Adipocyte (in vitro differentiated cells): ENCODE measurements around the gene NSMCE4A.
"Not testable (repeated sequence)": the region's sequence is repeated elsewhere in the genome, so short reads cannot be mapped to it uniquely, and the experiment has no call there.

Experiments
- DNase-seq: peaks from one replicate; pipeline ENCODE4 v3.0.0-alpha.2; 2015; ENCODE audit warnings: low read depth
- H3K27me3 ChIP-seq: replicated peaks from 2 replicates; pipeline ENCODE4 v1.7.0; 2013; ENCODE audit warnings: mild to moderate bottlenecking, low read length, moderate library complexity; ENCODE audit not compliant: control insufficient read depth, insufficient read depth
- H3K36me3 ChIP-seq: 2 replicates; pipeline ENCODE4 v1.7.0; 2013; ENCODE audit warnings: low read length, mild to moderate bottlenecking, moderate library complexity; ENCODE audit not compliant: control insufficient read depth, insufficient read depth, severe bottlenecking
- H3K4me1 ChIP-seq: 2 replicates; pipeline ENCODE4 v1.7.0; 2013; ENCODE audit warnings: mild to moderate bottlenecking, low read length, moderate library complexity; ENCODE audit not compliant: control insufficient read depth, insufficient read depth
- H3K4me3 ChIP-seq: 2 replicates; pipeline ENCODE4 v1.7.0; 2013; ENCODE audit warnings: mild to moderate bottlenecking, low read length, moderate library complexity
- H3K9ac ChIP-seq: 2 replicates; pipeline ENCODE4 v1.7.0; 2013; ENCODE audit warnings: mild to moderate bottlenecking, low read length, moderate library complexity
- H3K9me3 ChIP-seq: 2 replicates; pipeline ENCODE4 v1.7.0; 2013; ENCODE audit warnings: mild to moderate bottlenecking, low read length, moderate library complexity; ENCODE audit not compliant: control insufficient read depth

The NSMCE4A gene

DNA sequence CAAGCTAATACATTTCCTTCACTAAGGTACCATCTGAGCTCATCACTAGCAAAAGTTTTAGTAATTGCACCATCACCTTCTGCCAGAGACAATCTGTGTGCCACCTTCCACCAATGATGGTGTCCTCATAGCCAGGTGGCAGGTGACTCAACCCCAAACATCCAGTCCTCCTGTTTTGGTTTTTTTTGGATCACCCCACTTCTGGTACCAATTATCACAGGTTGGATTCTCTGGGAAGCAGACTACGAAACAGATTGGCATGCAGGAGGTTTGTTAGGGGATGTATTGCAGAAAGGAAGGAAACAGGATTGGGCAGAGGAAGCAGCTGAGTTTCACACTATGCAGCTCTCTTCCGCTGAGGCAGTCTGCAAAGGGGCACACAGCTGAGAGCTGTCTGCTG is 9.4 kb upstream of the NSMCE4A start:
- H3K27me3 ChIP-seq: no peaks in the 10 kb centered on the region
- no peak overlapping the region for H3K4me3 ChIP-seq
- no peak for DNase-seq
- H3K36me3 ChIP-seq: no peaks in the 10 kb centered on the region
- H3K9me3 ChIP-seq: peaks cover 11% of the 10 kb centered on the region
- no peak overlapping the region for H3K9ac ChIP-seq
- peaks cover 2% of the 10 kb centered on the region for H3K4me1 ChIP-seq

DNA sequence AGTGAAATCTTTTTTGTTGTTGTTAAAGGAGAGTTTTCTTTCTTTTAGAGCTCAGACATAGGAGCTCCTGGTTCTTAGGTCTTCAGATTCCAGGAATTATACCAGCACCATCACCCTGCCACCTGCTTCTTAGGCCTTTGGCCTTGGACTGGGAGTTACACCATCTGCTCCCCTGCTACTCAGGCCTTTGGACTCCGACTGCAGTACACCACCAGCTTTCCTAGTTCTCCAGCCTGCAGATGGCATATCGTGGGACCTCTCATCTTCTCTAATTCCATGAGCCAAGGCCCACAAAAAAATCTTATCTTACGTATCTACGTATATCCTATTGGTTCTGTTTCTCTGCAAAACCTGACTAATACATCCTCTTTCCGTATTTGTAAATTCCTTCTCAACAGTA is 8.8 kb upstream of the NSMCE4A start:
- Histone ChIP-seq H3K4me3 (no peak overlapping the region), H3K9ac (no peak overlapping the region), H3K27me3 (no peaks in the 10 kb centered on the region), H3K36me3 (no peaks in the 10 kb centered on the region), H3K9me3 (peaks cover 11% of the 10 kb centered on the region), H3K4me1 (no peaks in the 10 kb centered on the region)
- no peak for DNase-seq

DNA sequence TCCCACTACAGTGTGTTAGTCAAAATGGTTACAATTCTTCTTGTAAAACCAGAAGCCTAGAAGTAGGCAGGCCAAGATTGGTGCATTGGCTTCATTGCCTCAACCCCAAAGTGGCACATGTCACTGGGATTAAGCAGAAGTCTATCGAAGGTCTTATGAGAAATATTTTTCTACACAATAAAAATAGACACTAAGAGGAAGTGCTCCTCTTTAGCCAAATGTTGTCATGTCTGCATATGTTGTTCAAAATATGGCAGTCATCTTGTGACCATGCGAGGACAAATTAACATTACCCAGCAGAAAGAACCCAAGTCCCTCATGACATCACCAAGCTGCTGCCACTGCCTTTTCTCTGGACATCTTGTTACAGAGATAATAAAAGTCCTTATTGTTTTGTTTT is 6.3 kb upstream of the NSMCE4A start:
- Histone ChIP-seq H3K27me3 (no peaks in the 10 kb centered on the region), H3K4me1 (no peaks in the 10 kb centered on the region), H3K9me3 (peaks cover 11% of the 10 kb centered on the region), H3K4me3 (no peak overlapping the region), H3K9ac (no peak overlapping the region), H3K36me3 (no peaks in the 10 kb centered on the region)
- no peak for DNase-seq

DNA sequence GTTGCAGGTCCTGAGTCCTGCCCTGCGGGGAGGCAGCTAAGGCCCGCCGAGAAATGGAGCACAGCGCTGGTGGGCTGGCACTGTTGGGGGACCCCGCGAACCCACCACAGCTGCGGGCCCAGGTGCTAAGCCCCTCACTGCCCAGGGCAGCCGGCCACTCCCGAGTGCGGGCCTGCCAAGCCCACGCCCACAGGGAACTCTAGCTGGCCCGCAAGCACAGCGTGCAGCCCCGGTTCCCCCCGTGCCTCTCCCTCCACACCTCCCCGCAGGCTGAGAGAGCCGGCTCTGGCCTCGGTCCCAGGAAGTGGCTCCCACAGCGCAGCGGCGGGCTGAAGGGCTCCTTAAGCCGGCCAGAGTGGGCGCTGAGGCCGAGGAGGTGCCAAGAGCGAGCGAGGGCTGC is 3.5 kb upstream of the NSMCE4A start:
- no peaks in the 10 kb centered on the region for H3K27me3 ChIP-seq
- H3K9ac ChIP-seq: no peak overlapping the region
- DNase-seq: no peak
- peaks cover 6% of the 10 kb centered on the region for H3K4me1 ChIP-seq
- no peaks in the 10 kb centered on the region for H3K36me3 ChIP-seq
- H3K4me3 ChIP-seq: no peak overlapping the region
- no peaks in the 10 kb centered on the region for H3K9me3 ChIP-seq

DNA sequence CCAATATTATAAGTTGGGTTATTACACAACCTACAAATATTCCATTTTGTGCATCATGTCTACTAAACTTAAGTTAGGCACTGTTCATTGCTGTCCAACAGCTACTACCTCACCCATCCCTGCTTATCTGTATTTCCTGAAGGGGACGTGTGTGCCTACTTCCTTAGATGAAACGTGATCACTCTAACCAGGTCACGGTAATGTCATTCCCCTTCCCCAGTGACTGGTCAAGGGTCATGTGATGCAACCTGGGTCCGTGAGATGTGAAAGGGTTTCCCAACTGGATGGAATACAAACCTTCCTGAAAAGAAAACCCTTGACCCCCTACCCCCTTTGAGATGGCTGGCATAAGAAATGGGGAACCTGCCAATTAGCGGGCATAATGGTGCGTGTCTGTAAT is 1.6 kb upstream of the NSMCE4A start:
- Histone ChIP-seq H3K9me3 (no peaks in the 10 kb centered on the region), H3K9ac (no peak overlapping the region), H3K36me3 (no peaks in the 10 kb centered on the region), H3K4me1 (peaks cover 8% of the 10 kb centered on the region), H3K4me3 (no peak overlapping the region), H3K27me3 (no peaks in the 10 kb centered on the region)
- no peak for DNase-seq

DNA sequence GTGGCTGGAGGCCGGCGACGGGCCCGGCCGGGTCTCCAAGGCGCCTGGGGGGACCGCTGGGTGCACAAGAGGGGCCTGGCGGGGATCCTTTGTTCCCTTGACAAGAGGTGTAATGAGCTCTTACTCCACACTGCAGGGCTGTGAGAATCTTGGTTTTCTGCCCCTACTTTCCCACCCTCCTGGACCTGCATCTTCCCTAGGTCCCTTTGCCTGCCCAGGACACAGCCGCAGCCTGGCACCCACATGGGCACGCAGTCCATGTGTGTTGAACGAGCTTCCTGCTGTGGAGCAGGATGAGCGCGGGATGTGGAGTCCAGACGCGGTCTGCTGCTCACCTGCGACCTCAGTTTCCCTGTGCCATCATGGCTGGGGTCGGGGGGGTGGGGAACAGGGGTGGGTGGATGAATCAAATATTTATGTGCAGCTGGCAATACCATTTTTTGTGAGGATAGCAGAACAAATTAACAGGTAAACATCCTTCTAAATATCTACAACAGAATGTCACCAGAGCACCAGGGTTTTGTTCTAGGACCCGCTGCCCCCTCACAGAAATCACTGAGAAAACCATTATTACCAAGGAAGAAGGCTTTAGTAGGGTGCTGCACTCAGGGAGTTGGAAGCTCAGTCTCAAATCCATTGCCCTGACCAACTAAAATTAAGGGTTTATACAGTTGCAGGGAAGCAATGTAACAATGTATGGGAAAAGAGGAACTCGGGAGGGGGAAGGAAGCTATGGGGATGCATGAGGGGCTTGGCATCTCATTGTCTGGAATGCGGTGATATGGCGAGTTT is 474 bp upstream of the NSMCE4A start:
- Histone ChIP-seq H3K9me3 (no peaks in the 10 kb centered on the region), H3K4me1 (peaks cover 8% of the 10 kb centered on the region), H3K36me3 (peaks cover 4% of the 10 kb centered on the region), H3K4me3 (peak overlapping the region; percentile 85), H3K27me3 (no peaks in the 10 kb centered on the region), H3K9ac (peak overlapping the region; percentile 93)
- DNase-seq: no peak

DNA sequence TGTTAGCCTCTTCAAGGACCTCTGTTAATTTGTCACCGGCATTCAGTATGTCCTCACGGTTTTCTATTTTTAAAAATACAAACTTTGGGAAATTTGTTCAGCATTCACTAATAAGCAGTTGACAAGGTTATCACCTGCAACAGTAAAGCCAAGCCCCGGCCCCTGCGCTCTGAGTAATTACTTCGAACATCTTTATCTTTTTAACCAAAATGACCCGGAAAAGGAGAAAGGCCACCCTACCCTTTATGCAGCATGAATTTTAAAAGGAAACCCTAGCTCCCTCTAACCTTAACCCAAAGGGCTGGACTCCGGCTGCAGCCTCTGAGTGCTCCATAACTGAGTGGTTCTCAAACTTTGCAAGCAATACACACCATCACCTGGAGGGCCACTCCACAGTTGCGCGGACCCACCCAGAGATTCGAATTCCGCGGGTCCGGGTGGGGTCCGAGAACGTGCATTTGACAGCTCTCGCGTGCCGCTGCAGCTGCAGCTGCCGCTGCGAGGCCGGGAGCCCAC is 940 bp downstream of the NSMCE4A start:
- no peak for DNase-seq
- peak overlapping the region; percentile 85 for H3K4me3 ChIP-seq
- no peaks in the 10 kb centered on the region for H3K27me3 ChIP-seq
- peak overlapping the region; percentile 93 for H3K9ac ChIP-seq
- peaks cover 11% of the 10 kb centered on the region for H3K4me1 ChIP-seq
- peaks cover 4% of the 10 kb centered on the region for H3K36me3 ChIP-seq
- no peaks in the 10 kb centered on the region for H3K9me3 ChIP-seq

DNA sequence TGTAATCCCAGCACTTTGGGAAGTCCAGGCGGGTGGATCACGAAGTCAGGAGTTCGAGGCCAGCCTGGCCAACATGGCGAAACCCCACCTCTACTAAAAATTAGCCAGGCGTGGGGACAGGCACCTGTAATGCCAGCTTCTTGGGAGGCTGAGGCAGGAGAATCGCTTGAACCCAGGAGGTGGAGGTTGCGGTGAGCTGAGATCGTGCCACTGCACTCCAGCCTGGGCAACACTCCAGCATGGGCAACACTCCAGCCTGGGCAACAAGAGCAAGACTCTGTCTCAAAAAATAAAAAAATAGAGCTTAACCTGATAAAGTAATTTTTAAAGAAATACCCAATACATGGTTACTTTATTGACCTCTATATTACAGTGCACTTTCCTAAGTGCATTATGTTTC is 5.9 kb downstream of the NSMCE4A start:
- Histone ChIP-seq H3K36me3 (peaks cover 47% of the 10 kb centered on the region), H3K4me1 (peaks cover 11% of the 10 kb centered on the region)
- DNase-seq, H3K9me3 ChIP-seq, H3K27me3 ChIP-seq, H3K4me3 ChIP-seq, H3K9ac ChIP-seq: not testable (repeated sequence)

DNA sequence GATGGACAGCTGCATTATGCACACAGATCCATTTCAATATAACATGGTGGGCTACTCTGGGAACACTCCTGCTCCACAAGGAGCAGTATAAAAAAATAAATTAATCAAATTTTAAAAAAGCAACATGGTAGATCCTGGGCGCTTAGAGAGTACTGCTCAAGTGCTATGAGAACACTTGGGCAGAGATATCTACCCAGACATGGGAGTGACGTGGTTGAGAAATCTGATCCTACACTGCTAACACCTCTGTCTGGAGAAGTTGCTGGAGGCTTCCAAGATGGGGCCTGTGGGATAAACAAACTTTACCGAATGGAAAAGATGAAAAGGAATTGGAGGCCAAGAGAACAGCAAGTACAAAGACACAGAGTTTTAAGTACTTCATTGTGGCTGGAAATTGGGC is 9.0 kb downstream of the NSMCE4A start:
- Histone ChIP-seq H3K36me3 (peaks cover 56% of the 10 kb centered on the region), H3K27me3 (no peaks in the 10 kb centered on the region), H3K9ac (no peak overlapping the region), H3K4me3 (no peak overlapping the region), H3K4me1 (peaks cover 3% of the 10 kb centered on the region), H3K9me3 (no peaks in the 10 kb centered on the region)
- DNase-seq: no peak

DNA sequence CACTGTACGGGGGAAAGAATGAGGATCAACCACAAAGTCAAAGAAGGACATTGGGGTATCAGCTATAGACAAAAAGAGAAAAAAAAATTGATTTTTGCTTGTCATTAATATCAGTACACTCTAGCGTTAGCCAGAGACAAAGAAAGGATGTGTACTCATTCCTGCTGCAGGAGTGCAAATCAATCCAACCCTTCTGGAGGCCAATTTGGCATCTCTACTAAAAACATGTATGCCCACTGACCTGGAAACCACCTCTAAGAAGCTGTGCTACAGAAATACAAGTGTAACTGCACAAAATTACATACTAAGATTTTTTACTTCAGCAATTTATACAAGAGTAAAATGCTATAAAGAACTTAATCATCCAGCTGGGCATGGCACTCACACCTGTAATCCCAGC is 13.6 kb downstream of the NSMCE4A start:
- H3K36me3 ChIP-seq: peaks cover 41% of the 10 kb centered on the region
- no peak for DNase-seq

DNA sequence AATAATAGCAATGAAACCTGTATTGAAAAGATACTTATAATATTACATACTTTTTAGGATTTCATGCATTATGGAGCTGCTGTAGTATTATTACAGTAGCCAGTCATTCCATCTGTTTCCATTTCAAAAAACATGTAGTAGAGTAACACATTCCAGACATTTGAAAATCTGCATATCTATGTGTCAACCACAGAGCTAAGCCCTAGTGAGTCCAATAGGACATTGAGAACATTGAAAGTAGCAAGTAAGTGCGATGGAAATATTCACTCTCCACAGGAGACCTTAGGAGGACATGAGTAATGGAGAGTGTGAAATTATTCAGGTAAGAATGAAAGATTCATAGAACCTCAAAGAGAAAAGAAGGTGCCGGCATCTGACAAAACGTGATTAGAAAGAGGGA is 15.3 kb downstream of the NSMCE4A start:
- Histone ChIP-seq H3K36me3 (peaks cover 32% of the 10 kb centered on the region), H3K27me3 (no peaks in the 10 kb centered on the region), H3K4me1 (peaks cover 3% of the 10 kb centered on the region), H3K9ac (no peak overlapping the region), H3K9me3 (no peaks in the 10 kb centered on the region), H3K4me3 (no peak overlapping the region)
- no peak for DNase-seq

More for the DNA sequence above, 13.6 kb downstream of the NSMCE4A start:
- Histone ChIP-seq H3K4me1 (peaks cover 3% of the 10 kb centered on the region), H3K27me3 (no peaks in the 10 kb centered on the region), H3K4me3 (no peak overlapping the region), H3K9me3 (no peaks in the 10 kb centered on the region), H3K9ac (no peak overlapping the region)
